Measurements from ENCODE around the gene TNNT3.

DNA sequence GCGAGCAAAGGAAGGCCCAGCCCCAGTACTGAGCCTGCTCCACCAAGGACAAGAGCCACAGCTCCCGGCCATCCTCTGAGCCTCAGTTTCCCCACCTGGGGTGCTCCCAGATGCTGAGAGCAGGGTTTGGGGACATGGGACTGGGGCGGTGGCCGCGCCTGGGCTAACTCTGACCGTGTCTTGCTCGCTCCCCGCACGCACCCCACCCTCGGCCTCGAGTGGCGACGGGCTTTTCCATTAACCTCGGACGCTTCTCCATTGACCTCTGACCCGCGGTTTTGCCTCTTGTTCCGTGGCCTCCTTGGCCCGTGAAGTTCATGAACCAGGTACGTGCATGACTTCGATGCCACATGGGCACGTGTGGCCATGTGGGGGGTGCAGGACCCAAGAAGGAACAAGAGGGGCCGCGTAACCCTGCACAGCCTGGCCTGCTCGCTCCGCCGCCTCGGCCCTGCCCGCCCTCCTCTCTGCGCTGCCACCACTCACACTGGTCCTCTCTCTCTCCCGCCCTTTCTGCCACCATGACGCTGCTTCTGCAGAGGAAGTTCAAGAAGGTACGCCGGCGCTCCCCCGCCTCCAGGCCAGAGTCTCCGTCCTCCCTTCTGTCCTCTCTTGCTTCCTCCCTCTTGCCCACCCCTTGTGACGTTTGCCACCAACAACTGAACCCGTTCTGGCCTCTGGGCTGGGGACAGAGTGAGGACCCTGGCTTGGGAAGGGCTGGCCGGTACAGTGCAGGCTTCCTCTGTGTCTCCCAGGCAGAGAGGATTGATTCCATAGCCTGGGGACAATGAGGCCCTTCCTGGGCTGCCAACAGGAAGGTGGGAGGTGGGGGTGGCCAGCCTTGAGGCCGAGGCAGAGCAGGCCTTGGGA, 6.9 kb downstream of the TNNT3 start:
- TF ChIP-seq, protein P1, sequence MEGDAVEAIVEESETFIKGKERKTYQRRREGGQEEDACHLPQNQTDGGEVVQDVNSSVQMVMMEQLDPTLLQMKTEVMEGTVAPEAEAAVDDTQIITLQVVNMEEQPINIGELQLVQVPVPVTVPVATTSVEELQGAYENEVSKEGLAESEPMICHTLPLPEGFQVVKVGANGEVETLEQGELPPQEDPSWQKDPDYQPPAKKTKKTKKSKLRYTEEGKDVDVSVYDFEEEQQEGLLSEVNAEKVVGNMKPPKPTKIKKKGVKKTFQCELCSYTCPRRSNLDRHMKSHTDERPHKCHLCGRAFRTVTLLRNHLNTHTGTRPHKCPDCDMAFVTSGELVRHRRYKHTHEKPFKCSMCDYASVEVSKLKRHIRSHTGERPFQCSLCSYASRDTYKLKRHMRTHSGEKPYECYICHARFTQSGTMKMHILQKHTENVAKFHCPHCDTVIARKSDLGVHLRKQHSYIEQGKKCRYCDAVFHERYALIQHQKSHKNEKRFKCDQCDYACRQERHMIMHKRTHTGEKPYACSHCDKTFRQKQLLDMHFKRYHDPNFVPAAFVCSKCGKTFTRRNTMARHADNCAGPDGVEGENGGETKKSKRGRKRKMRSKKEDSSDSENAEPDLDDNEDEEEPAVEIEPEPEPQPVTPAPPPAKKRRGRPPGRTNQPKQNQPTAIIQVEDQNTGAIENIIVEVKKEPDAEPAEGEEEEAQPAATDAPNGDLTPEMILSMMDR (IDR thresholded peaks at IDR 0.05): no peak
- TF ChIP-seq POLR2A (IDR thresholded peaks at IDR 0.05): no peak
